HL-60 (cell line): ENCODE results near the gene ERC2.

Experiments
- DNase-seq, 2 experiments: peaks; one replicate each; pipeline ENCODE4 v3.0.0-alpha.2; 2010 to 2020; ENCODE audit warnings: low read depth in 1 of 2, low spot score in 1 of 2
- H3K27ac ChIP-seq: fragments of 250-450 bp; sonication (Bioruptor Pico); replicated peaks from 2 replicates; pipeline ENCODE4 v1.5.1; 2020; ENCODE audit warnings: mild to moderate bottlenecking, moderate library complexity
- H3K27me3 ChIP-seq: fragments of 250-450 bp; sonication (Bioruptor Pico); 2 replicates; pipeline ENCODE4 v1.5.1; 2021; ENCODE audit warnings: mild to moderate bottlenecking, moderate library complexity; ENCODE audit not compliant: insufficient read depth, poor library complexity, severe bottlenecking
- H3K4me3 ChIP-seq: replicated peaks from 2 replicates; pipeline ENCODE4 v1.5.1; 2011; ENCODE audit warnings: mild to moderate bottlenecking, control low read depth, low read length; ENCODE audit not compliant: insufficient read depth
- GABPA ChIP-seq: IDR thresholded peaks from 2 replicates; pipeline ENCODE4 v1.6.1; 2012; ENCODE audit warnings: low read depth
- POLR2AphosphoS5 ChIP-seq: IDR thresholded peaks from 2 replicates; pipeline ENCODE4 v1.6.1; 2012; ENCODE audit warnings: low read depth
- REST ChIP-seq: IDR thresholded peaks from 2 replicates; pipeline ENCODE4 v1.6.1; 2012; ENCODE audit warnings: low read depth; ENCODE audit not compliant: insufficient replicate concordance
- SPI1 ChIP-seq: IDR thresholded peaks from 2 replicates; pipeline ENCODE4 v1.6.1; 2012; ENCODE audit warnings: low read depth, mild to moderate bottlenecking, borderline replicate concordance
- TF ChIP-seq, protein P1 (sequence below): IDR thresholded peaks from one replicate; pipeline ENCODE4 v1.5.1; 2011; ENCODE audit warnings: low read length, control low read depth, inconsistent platforms; ENCODE audit not compliant: insufficient read depth

ERC2 gene

DNA sequence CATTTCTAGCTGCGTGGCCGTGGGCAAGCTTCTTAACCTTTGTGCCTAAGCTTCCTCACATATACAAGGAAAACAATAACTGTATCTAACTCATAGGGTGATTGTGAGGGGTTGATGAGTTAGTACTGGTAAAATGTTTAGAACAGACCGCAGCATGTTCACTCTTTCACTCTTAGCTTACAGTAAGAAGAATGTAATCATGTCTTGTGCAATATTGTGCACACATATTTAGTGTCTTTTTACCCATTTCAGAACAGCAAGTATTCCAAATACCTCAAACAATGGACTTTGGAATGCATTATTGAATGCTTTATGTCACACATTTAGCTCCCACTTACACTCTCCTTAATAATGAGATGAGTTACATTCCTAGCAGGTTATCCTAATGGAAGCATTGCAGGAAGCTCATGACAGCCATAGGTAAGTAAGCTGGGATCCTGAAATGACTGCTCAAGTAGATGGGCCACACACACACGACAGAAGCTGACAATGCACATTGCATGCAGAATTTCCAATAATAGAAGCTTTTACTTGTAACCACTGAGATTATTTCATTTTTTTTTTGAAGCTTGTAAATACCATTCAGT, 512.3 kb downstream of the ERC2 start:
- no peak overlapping the region for H3K4me3 ChIP-seq
- no peak for DNase-seq
- TF ChIP-seq REST (no peak), POLR2AphosphoS5 (no peak), SPI1 (no peak), GABPA (no peak)
- TF ChIP-seq, protein P1, sequence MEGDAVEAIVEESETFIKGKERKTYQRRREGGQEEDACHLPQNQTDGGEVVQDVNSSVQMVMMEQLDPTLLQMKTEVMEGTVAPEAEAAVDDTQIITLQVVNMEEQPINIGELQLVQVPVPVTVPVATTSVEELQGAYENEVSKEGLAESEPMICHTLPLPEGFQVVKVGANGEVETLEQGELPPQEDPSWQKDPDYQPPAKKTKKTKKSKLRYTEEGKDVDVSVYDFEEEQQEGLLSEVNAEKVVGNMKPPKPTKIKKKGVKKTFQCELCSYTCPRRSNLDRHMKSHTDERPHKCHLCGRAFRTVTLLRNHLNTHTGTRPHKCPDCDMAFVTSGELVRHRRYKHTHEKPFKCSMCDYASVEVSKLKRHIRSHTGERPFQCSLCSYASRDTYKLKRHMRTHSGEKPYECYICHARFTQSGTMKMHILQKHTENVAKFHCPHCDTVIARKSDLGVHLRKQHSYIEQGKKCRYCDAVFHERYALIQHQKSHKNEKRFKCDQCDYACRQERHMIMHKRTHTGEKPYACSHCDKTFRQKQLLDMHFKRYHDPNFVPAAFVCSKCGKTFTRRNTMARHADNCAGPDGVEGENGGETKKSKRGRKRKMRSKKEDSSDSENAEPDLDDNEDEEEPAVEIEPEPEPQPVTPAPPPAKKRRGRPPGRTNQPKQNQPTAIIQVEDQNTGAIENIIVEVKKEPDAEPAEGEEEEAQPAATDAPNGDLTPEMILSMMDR, result no peak

DNA sequence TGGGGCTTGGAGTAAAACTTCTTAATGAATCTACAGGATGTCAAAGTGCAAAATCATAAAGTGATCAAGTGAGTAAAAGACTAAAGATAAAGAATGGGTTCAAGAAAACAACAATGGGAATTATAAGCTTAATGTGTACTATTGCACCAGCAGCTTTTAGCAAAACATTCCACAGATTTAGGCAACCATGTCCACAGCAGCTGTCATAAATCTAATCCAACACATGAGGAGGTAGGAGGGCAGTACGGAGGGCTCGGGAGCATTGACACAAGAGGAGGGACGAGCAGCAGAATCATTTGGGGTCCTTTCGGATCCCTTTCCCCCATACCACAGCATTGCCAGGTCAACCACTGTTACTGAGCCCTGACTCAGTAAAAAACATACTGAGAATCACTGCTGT, 516.9 kb downstream of the ERC2 start:
- Histone ChIP-seq H3K4me3 (no peak overlapping the region), H3K27me3 (no peaks in the 10 kb centered on the region), H3K27ac (no peak overlapping the region)
- no peak for DNase-seq
- TF ChIP-seq, protein P1, result no peak
- TF ChIP-seq REST (no peak), GABPA (no peak), POLR2AphosphoS5 (no peak), SPI1 (no peak)

More for the DNA sequence above, 512.3 kb downstream of the ERC2 start:
- Histone ChIP-seq H3K27ac (no peak overlapping the region), H3K27me3 (no peaks in the 10 kb centered on the region)

GRCh38 chr3:55947406-55947805, 520.9 kb downstream of the ERC2 start:
- no peak overlapping the region for H3K4me3 ChIP-seq
- no peaks in the 10 kb centered on the region for H3K27me3 ChIP-seq
- DNase-seq, result no peak
- TF ChIP-seq REST (no peak), GABPA (no peak), POLR2AphosphoS5 (no peak), SPI1 (no peak)
- TF ChIP-seq, protein P1, result no peak
- H3K27ac ChIP-seq, result no peak overlapping the region
